GM12892 (cell line): ENCODE measurements around the gene ACLY.

Source experiments
- DNase-seq: peaks from one replicate; pipeline ENCODE4 v3.0.0; 2011; ENCODE audit not compliant: insufficient read length
- FAIRE-seq: peaks from 2 replicates; lab custom pipeline; 2011; peaks lifted over from hg19 to GRCh38; lab: Jason Lieb, UNC
- POLR2A ChIP-seq: IDR thresholded peaks from 2 replicates; pipeline ENCODE4 v1.6.1; 2011; ENCODE audit warnings: low read depth, low read length, control low read depth
- POLR2AphosphoS5 ChIP-seq: IDR thresholded peaks from 2 replicates; pipeline ENCODE4 v1.6.1; 2011; ENCODE audit warnings: low read depth, low read length, control low read depth
- TAF1 ChIP-seq: IDR thresholded peaks from 2 replicates; pipeline ENCODE4 v1.6.1; 2011; ENCODE audit warnings: low read depth, mild to moderate bottlenecking, control low read depth, low read length, borderline replicate concordance

Gene ACLY

GRCh38 chr17:41957869-41958439 lies 39.2 kb upstream of the ACLY start:
- TF ChIP-seq POLR2A (no peak), TAF1 (no peak), POLR2AphosphoS5 (no peak)
- FAIRE-seq (no peak), DNase-seq (no peak)

GRCh38 chr17:41957031-41957868 lies 38.5 kb upstream of the ACLY start:
- no peak for TF ChIP-seq TAF1
- TF ChIP-seq POLR2AphosphoS5: no peak
- no peak for TF ChIP-seq POLR2A
- FAIRE-seq: no peak
- DNase-seq: no peak

GRCh38 chr17:41956522-41956921 lies 37.8 kb upstream of the ACLY start:
- FAIRE-seq (no peak), DNase-seq (no peak)
- no peak for TF ChIP-seq TAF1
- TF ChIP-seq POLR2AphosphoS5: no peak
- TF ChIP-seq POLR2A: no peak

GRCh38 chr17:41948762-41949460 lies 30.2 kb upstream of the ACLY start:
- FAIRE-seq (no peak), DNase-seq (no peak)
- TF ChIP-seq POLR2A (no peak), POLR2AphosphoS5 (no peak), TAF1 (no peak)

- TF ChIP-seq TAF1 (no peak), POLR2AphosphoS5 (no peak), POLR2A (no peak)
- DNase-seq (no peak), FAIRE-seq (no peak)
These were observed 26.2 kb upstream of the ACLY start for GRCh38 chr17:41944943-41945342.

GRCh38 chr17:41943492-41943891 lies 24.7 kb upstream of the ACLY start:
- no peak for FAIRE-seq

GRCh38 chr17:41942626-41943373 lies 24.0 kb upstream of the ACLY start:
- no peak for TF ChIP-seq POLR2A
- no peak for TF ChIP-seq TAF1
- no peak for TF ChIP-seq POLR2AphosphoS5
- DNase-seq (no peak), FAIRE-seq (no peak)

More at GRCh38 chr17:41943492-41943891, 24.7 kb upstream of the ACLY start:
- TF ChIP-seq POLR2AphosphoS5 (no peak), POLR2A (no peak), TAF1 (no peak)
- DNase-seq: no peak

- TF ChIP-seq TAF1: no peak
- TF ChIP-seq POLR2AphosphoS5: no peak
- TF ChIP-seq POLR2A: no peak
- no peak for DNase-seq
- FAIRE-seq: no peak
These were observed 22.4 kb upstream of the ACLY start for GRCh38 chr17:41941168-41941567.

- DNase-seq: no peak
- TF ChIP-seq POLR2A (no peak), POLR2AphosphoS5 (no peak), TAF1 (no peak)
- FAIRE-seq: no peak
These were observed 20.9 kb upstream of the ACLY start for GRCh38 chr17:41939693-41940090.

- TF ChIP-seq TAF1 (no peak), POLR2AphosphoS5 (no peak), POLR2A (no peak)
- no peak for DNase-seq
- FAIRE-seq: no peak
These were observed 20.4 kb upstream of the ACLY start for GRCh38 chr17:41939044-41939692.
